Measurements from ENCODE around the gene STARD5.

Gene STARD5

GRCh38 chr15:81311752-81312464 lies 12.0 kb downstream of the STARD5 start:
- H3K9me3 ChIP-seq (ENCODE audit: control insufficient read depth, low read length), result no peaks in the 10 kb centered on the region
- 93% methylated on average over 10 of the region's 10 CpGs for WGBS
- H3K18ac ChIP-seq (ENCODE audit: low read depth in 1 of 2, low read length in 2 of 2), result no peak overlapping the region
- no peak overlapping the region for H4K91ac ChIP-seq (ENCODE audit: low read length)
- no peak overlapping the region for H2BK120ac ChIP-seq (ENCODE audit: low read depth, low read length)
- peak overlapping the region; percentile 54 for H2AK5ac ChIP-seq (ENCODE audit: low read length, severe bottlenecking)
- H2BK12ac ChIP-seq (ENCODE audit: low read length in 2 of 2), result no peak overlapping the region
- H3K9ac ChIP-seq (ENCODE audit: low read length), result peak overlapping the region; percentile 37
- H2BK15ac ChIP-seq (ENCODE audit: low read depth, poor library complexity, severe bottlenecking), result no peak overlapping the region
- no peaks in the 10 kb centered on the region for H3K79me1 ChIP-seq (replicated peaks; ENCODE audit: low read length, poor library complexity, severe bottlenecking)
- no peak overlapping the region for H3K4me3 ChIP-seq (ENCODE audit: insufficient read depth in 1 of 2, low read depth in 1 of 2, low read length in 2 of 2)
- no peak overlapping the region for H2AFZ ChIP-seq (ENCODE audit: low read depth, low read length)
- H3K36me3 ChIP-seq (ENCODE audit: control insufficient read depth in 1 of 2, insufficient read depth in 2 of 2, low read depth in 1 of 2, low read length in 2 of 2), result peaks cover 19 to 43% of the 10 kb centered on the region in 2 experiments
- no peaks in the 10 kb centered on the region for H3K27me3 ChIP-seq (ENCODE audit: control insufficient read depth in 1 of 2, insufficient read depth in 1 of 2, low read length in 2 of 2)
- H3K14ac ChIP-seq (ENCODE audit: low read length in 2 of 2), result no peak overlapping the region
- DNase-seq, result no peak
- peaks cover 8% of the 10 kb centered on the region for H3K4me1 ChIP-seq (ENCODE audit: control insufficient read depth, insufficient read depth, low read depth, low read length)
- H3K23ac ChIP-seq (ENCODE audit: low read length in 2 of 2), result no peak overlapping the region
- no peak overlapping the region for H2BK5ac ChIP-seq (ENCODE audit: low read depth, low read length, poor library complexity, severe bottlenecking)
- H3K4ac ChIP-seq (ENCODE audit: low read depth in 1 of 2, low read length in 2 of 2), result no peak overlapping the region
- H4K8ac ChIP-seq (ENCODE audit: low read length), result no peak overlapping the region
- no peak overlapping the region for H3K27ac ChIP-seq (ENCODE audit: low read length, poor library complexity, severe bottlenecking)
- no peak overlapping the region for H3K4me2 ChIP-seq (ENCODE audit: low read length, poor library complexity, severe bottlenecking)

GRCh38 chr15:81310480-81310879 lies 13.5 kb downstream of the STARD5 start:
- WGBS, result 97% methylated on average over 5 of the region's 5 CpGs
- no peak overlapping the region for H3K27ac ChIP-seq (ENCODE audit: low read length, poor library complexity, severe bottlenecking)

GRCh38 chr15:81309647-81310450 lies 14.1 kb downstream of the STARD5 start:
- Histone ChIP-seq H3K27me3 (ENCODE audit: control insufficient read depth in 1 of 2, insufficient read depth in 1 of 2, low read length in 2 of 2) (peaks cover 0 to 5% of the 10 kb centered on the region in 2 experiments), H3K36me3 (ENCODE audit: control insufficient read depth in 1 of 2, insufficient read depth in 2 of 2, low read depth in 1 of 2, low read length in 2 of 2) (peaks cover 9 to 40% of the 10 kb centered on the region in 2 experiments), H3K14ac (ENCODE audit: low read length in 2 of 2) (no peak overlapping the region), H2BK5ac (ENCODE audit: low read depth, low read length, poor library complexity, severe bottlenecking) (no peak overlapping the region), H3K79me1 (replicated peaks; ENCODE audit: low read length, poor library complexity, severe bottlenecking) (no peaks in the 10 kb centered on the region), H3K23ac (ENCODE audit: low read length in 2 of 2) (no peak overlapping the region), H3K18ac (ENCODE audit: low read depth in 1 of 2, low read length in 2 of 2) (no peak overlapping the region), H3K9me3 (ENCODE audit: control insufficient read depth, low read length) (no peaks in the 10 kb centered on the region), H3K4me2 (ENCODE audit: low read length, poor library complexity, severe bottlenecking) (no peak overlapping the region), H4K91ac (ENCODE audit: low read length) (no peak overlapping the region), H3K4ac (ENCODE audit: low read depth in 1 of 2, low read length in 2 of 2) (no peak overlapping the region), H3K9ac (ENCODE audit: low read length) (no peak overlapping the region), H3K27ac (ENCODE audit: low read length, poor library complexity, severe bottlenecking) (no peak overlapping the region), H2BK12ac (ENCODE audit: low read length in 2 of 2) (no peak overlapping the region), H3K4me3 (ENCODE audit: insufficient read depth in 1 of 2, low read depth in 1 of 2, low read length in 2 of 2) (no peak overlapping the region), H3K4me1 (ENCODE audit: control insufficient read depth, insufficient read depth, low read depth, low read length) (peaks cover 8% of the 10 kb centered on the region), H2BK15ac (ENCODE audit: low read depth, poor library complexity, severe bottlenecking) (no peak overlapping the region), H2AFZ (ENCODE audit: low read depth, low read length) (no peak overlapping the region), H2AK5ac (ENCODE audit: low read length, severe bottlenecking) (no peak overlapping the region), H2BK120ac (ENCODE audit: low read depth, low read length) (no peak overlapping the region), H4K8ac (ENCODE audit: low read length) (no peak overlapping the region)
- 93% methylated on average over 6 of the region's 8 CpGs for WGBS
- no peak for DNase-seq

More at GRCh38 chr15:81310480-81310879, 13.5 kb downstream of the STARD5 start:
- Histone ChIP-seq H3K18ac (ENCODE audit: low read depth in 1 of 2, low read length in 2 of 2) (no peak overlapping the region), H4K91ac (ENCODE audit: low read length) (no peak overlapping the region), H3K23ac (ENCODE audit: low read length in 2 of 2) (no peak overlapping the region), H3K79me1 (replicated peaks; ENCODE audit: low read length, poor library complexity, severe bottlenecking) (no peaks in the 10 kb centered on the region), H2BK12ac (ENCODE audit: low read length in 2 of 2) (no peak overlapping the region), H2AFZ (ENCODE audit: low read depth, low read length) (no peak overlapping the region), H2BK15ac (ENCODE audit: low read depth, poor library complexity, severe bottlenecking) (no peak overlapping the region), H3K4me3 (ENCODE audit: insufficient read depth in 1 of 2, low read depth in 1 of 2, low read length in 2 of 2) (no peak overlapping the region), H2BK5ac (ENCODE audit: low read depth, low read length, poor library complexity, severe bottlenecking) (no peak overlapping the region), H3K9me3 (ENCODE audit: control insufficient read depth, low read length) (no peaks in the 10 kb centered on the region), H2BK120ac (ENCODE audit: low read depth, low read length) (no peak overlapping the region), H3K9ac (ENCODE audit: low read length) (no peak overlapping the region), H3K36me3 (ENCODE audit: control insufficient read depth in 1 of 2, insufficient read depth in 2 of 2, low read depth in 1 of 2, low read length in 2 of 2) (peaks cover 16 to 45% of the 10 kb centered on the region in 2 experiments), H3K27me3 (ENCODE audit: control insufficient read depth in 1 of 2, insufficient read depth in 1 of 2, low read length in 2 of 2) (peaks cover 0 to 5% of the 10 kb centered on the region in 2 experiments), H3K4ac (ENCODE audit: low read depth in 1 of 2, low read length in 2 of 2) (no peak overlapping the region), H2AK5ac (ENCODE audit: low read length, severe bottlenecking) (no peak overlapping the region), H3K4me2 (ENCODE audit: low read length, poor library complexity, severe bottlenecking) (no peak overlapping the region), H3K4me1 (ENCODE audit: control insufficient read depth, insufficient read depth, low read depth, low read length) (peaks cover 8% of the 10 kb centered on the region), H4K8ac (ENCODE audit: low read length) (no peak overlapping the region), H3K14ac (ENCODE audit: low read length in 2 of 2) (no peak overlapping the region)
- no peak for DNase-seq

GRCh38 chr15:81308260-81308659 lies 15.7 kb downstream of the STARD5 start:
- no peak overlapping the region for H2BK5ac ChIP-seq (ENCODE audit: low read depth, low read length, poor library complexity, severe bottlenecking)

More at GRCh38 chr15:81308260-81308659, 15.7 kb downstream of the STARD5 start:
- no peak overlapping the region for H2AK5ac ChIP-seq (ENCODE audit: low read length, severe bottlenecking)
- no peak overlapping the region for H2BK12ac ChIP-seq (ENCODE audit: low read length in 2 of 2)
- WGBS, result 69% methylated on average over 2 of the region's 2 CpGs
- peaks cover 8 to 38% of the 10 kb centered on the region in 2 experiments for H3K36me3 ChIP-seq (ENCODE audit: control insufficient read depth in 1 of 2, insufficient read depth in 2 of 2, low read depth in 1 of 2, low read length in 2 of 2)
- H3K4me2 ChIP-seq (ENCODE audit: low read length, poor library complexity, severe bottlenecking), result no peak overlapping the region
- no peaks in the 10 kb centered on the region for H3K9me3 ChIP-seq (ENCODE audit: control insufficient read depth, low read length)
- H3K27ac ChIP-seq (ENCODE audit: low read length, poor library complexity, severe bottlenecking), result no peak overlapping the region
- no peaks in the 10 kb centered on the region for H3K79me1 ChIP-seq (replicated peaks; ENCODE audit: low read length, poor library complexity, severe bottlenecking)
- no peak overlapping the region for H2BK120ac ChIP-seq (ENCODE audit: low read depth, low read length)
- no peak overlapping the region for H3K9ac ChIP-seq (ENCODE audit: low read length)
- no peak overlapping the region for H4K91ac ChIP-seq (ENCODE audit: low read length)
- H3K14ac ChIP-seq (ENCODE audit: low read length in 2 of 2), result no peak overlapping the region
- no peak overlapping the region for H3K23ac ChIP-seq (ENCODE audit: low read length in 2 of 2)
- no peak overlapping the region for H2BK15ac ChIP-seq (ENCODE audit: low read depth, poor library complexity, severe bottlenecking)
- H3K27me3 ChIP-seq (ENCODE audit: control insufficient read depth in 1 of 2, insufficient read depth in 1 of 2, low read length in 2 of 2), result peaks cover 0 to 8% of the 10 kb centered on the region in 2 experiments
- no peak for DNase-seq
- H4K8ac ChIP-seq (ENCODE audit: low read length), result no peak overlapping the region
- H2AFZ ChIP-seq (ENCODE audit: low read depth, low read length), result no peak overlapping the region
- H3K4me3 ChIP-seq (ENCODE audit: insufficient read depth in 1 of 2, low read depth in 1 of 2, low read length in 2 of 2), result no peak overlapping the region
- H3K4me1 ChIP-seq (ENCODE audit: control insufficient read depth, insufficient read depth, low read depth, low read length), result peaks cover 7% of the 10 kb centered on the region
- H3K4ac ChIP-seq (ENCODE audit: low read depth in 1 of 2, low read length in 2 of 2), result no peak overlapping the region
- no peak overlapping the region for H3K18ac ChIP-seq (ENCODE audit: low read depth in 1 of 2, low read length in 2 of 2)
